GM21423 (cell line): ENCODE measurements around the gene CCDC102A.
"Not testable (repeated sequence)": the region's sequence is repeated elsewhere in the genome, so short reads cannot be mapped to it uniquely, and the experiment has no call there.

Experiments used
- ATAC-seq: cut with Tn5 transposase; IDR thresholded peaks from one replicate; pipeline ENCODE4 v1.9.1; 2021; ENCODE audit warnings: mild to moderate bottlenecking, moderate library complexity; ENCODE audit not compliant: unreplicated experiment

Gene CCDC102A

DNA sequence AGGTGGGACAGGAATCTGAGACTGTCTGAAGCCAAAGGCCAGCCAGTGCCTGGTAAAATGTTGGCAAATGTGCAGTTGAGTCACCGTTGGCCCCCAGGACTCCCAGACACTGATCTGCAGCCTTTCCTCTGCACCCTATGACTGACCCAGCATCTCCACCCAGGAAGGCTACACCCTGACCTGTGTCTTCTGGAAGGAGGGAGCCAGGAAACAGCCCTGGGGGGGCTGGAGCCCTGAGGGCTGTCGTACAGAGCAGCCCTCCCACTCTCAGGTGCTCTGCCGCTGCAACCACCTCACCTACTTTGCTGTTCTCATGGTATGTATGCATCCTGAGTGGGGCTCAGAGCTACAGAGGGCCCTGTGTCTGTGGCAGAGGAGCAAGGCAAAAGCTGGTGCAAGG is 30.1 kb upstream of the CCDC102A start:
- no peak for ATAC-seq

DNA sequence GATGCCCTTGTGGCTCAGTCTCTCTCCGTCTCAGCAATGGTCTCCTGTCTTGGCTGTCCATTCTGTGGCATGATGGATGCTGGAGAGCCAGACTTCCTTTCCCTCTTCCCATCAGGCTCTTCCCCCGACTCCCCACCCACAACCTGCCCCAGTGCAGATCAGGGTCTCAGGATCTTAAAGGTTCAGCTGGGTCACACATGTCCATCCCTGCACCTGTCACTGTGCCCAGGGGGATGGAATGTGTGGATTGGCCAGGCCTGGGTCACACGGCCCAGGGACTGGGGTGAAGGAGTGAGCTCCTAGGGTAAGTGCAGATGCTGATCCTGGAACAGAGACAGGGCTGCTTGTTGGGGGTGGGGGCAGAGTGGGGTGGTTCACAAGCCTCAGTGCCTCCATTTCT is 29.1 kb upstream of the CCDC102A start:
- no peak for ATAC-seq

DNA sequence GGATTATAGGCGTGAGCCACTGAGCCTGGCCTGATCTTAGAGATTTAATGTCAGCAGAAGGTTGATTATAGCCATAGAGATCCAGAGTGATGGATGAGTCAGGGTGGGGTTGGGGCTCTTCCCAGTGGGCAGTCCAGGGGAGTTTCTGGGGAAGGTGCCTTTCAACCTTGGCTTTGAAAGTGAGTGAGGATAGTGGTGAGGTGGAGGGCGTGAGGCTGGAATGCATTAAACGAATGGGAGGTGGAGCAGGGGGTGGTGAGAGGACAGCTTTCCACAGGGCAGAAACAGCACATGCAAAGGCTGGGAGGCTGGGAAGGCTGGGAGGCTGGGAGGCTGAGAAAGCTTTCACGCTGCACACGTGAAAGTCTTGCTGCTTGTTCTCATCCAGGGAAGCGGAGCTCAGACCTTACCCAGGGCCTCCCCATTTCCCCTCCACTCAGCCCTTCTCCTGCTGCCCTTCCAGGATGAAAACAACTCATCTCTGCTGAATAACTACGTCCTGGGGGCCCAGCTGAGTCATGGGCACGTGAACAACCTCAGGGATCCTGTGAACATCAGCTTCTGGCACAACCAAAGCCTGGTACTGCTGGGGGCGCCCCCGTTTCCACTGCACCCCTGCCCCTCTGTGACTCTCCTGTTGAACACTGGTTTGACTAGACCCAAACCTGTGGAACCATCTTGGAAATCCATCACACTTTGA is 28.4 kb upstream of the CCDC102A start:
- ATAC-seq, result no peak

DNA sequence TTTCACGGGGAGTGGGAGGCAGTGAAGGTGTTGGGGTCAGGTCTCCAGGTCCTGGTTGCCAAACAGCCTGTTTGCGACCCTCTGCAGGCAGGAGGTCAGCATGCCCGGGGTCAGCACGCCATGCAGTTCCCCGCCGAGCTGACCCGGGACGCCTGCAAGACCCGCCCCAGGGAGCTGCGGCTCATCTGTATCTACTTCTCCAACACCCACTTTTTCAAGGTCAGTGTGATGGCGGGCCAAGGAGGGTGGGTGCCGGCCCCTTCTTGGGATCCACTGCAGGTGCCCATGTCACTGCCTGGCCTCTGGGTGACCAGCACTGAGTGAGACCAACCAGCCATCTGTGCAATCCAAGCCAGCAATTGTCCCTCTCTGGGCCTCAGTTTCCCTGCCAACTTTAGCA is 27.4 kb upstream of the CCDC102A start:
- no peak for ATAC-seq

DNA sequence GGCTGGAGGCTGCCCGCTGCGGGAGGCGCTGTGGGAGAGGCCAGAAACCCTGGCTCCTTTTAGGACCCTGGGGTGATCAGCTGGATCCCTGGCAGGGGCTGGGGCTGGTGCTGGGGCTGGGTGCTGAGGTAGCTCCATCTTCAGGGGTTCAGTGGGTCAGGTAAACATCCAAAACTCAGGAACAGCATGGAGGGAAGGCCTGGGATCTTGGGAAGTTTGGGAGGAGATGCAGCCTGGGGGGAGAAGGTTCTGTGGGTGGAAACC is 27.0 kb upstream of the CCDC102A start:
- no peak for ATAC-seq

DNA sequence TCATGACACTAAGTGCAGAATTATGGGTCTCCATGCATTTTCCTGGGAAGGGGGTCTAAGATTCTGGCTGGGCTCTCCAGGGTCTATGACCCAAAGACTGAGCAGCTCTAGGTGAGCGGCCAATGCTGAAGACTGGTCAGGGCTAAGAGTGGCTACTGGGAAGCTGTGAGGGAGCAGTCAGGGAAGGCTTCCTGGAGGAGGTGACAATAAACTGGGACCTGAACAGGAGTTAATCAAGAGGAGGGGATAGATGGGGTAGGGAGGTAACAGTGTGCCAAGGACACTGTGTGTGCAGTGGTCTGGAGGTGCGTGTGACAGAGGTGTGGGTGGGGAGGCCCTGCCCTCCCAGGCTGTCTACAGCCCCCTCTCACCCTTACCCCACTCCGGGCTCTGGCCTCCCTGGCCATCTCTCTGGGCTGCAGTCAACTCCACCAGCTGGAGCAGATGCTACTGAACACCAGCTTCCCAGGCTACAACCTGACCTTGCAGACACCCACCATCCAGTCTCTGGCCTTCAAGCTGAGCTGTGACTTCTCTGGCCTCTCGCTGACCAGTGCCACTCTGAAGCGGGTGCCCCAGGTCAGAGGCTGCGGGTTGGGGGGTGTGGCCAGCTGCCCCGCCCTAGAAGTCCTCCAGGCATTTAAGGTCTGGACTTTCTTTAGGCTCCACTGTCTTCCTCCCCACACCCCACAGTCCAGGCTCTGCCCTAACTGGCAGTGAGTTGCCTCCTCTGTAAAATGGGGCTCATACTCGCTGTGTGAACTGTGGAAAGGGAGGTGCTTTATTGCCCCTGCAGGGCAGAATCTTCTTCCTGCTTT is 26.5 kb upstream of the CCDC102A start:
- no peak for ATAC-seq

DNA sequence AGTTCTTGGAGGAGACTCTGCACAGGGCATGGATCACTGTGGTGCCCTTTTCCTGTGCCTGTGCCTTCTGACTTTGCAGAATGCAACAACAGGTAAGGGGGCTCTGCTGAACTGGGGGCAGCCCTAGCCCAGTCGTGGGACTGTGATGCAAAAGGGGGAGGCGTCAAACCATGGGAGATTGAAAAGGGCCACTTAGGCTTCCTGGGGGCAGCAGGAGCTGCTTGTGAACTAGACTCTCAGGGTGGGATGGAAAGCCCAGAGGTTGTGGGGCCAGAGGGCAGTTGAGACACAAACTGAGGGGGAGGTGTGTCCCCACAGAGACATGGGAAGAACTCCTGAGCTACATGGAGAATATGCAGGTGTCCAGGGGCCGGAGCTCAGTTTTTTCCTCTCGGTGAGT is 25.7 kb upstream of the CCDC102A start:
- no peak for ATAC-seq

DNA sequence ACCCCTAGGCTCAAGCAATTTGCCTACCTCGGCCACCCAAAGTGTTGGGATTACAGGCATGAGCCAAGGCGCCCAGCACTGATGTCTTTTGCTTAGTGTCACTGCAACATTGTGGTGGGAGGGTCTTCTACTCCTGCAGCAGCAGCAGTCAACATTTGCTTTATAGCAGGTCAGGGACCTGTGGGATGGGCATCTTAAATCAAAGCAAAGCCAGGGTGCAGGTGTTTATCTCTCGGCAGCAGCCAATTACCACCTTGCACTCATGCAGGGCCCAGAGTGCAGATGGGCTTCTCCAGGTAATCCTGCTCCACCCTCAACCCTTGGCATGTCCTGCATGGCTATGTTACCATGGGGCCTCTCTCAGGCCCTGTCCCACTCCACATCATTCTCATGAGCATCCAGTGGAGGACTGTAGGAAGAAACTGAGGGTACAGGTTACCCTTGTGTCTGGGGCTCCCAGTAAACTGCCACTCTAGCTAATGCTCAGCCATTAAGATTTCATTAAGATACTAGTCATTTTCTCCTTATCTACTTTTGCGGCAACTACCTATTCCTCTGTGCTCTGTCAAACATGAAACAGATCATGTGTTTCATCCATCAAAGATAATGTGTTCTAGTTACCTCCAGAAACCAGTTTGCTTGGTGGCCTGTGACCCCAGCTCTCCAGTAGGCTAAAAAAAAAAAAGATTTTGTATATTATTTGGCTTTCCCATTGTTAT is 22.9 kb upstream of the CCDC102A start:
- no peak for ATAC-seq

DNA sequence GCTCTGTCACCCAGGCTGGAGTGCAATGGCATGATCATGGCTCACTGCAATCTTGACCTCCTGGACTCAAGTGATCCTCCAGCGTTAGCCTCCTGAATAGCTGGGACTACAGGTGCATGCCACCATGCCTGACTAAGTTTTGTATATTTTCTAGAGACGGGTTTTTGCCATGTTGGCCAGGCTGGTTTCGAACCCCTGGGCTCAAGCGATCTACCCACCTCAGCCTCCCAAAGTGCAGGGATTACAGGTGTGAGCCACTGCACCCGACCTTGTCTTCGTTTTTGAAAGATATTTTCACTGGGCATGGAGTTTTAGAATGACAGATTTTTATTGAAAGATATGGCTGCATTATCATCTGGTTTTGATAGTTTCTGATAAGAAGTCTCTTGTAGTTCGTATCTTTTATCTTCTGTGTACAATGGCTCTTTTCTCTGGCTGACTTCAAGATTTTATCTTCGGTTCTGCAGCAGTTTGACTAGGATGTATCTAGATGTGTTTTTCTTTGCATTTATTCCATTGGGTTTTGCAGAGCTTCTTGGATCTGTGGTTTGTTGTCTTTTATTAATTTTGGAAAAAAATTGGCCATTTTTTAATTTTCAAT is 20.7 kb upstream of the CCDC102A start:
- ATAC-seq, result no peak

DNA sequence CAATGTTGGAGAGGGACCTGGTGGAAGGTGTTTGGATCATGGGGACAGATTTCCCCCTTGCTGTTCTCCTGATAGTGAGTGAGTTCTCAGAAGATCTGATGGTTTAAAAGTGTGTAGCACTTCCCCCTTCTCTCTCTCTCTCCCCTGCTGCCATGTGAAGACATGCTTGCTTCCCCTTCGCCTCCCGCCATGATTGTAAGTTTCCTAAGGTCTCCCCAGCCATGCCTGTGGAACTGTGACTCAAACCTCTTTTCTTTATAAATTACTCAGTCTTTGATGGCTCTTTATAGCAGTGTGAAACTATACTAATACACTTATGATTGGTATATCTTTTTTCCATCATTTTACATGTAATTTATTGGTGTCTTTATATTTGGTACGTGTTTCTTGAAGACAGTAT is 19.5 kb upstream of the CCDC102A start:
- ATAC-seq, result no peak

DNA sequence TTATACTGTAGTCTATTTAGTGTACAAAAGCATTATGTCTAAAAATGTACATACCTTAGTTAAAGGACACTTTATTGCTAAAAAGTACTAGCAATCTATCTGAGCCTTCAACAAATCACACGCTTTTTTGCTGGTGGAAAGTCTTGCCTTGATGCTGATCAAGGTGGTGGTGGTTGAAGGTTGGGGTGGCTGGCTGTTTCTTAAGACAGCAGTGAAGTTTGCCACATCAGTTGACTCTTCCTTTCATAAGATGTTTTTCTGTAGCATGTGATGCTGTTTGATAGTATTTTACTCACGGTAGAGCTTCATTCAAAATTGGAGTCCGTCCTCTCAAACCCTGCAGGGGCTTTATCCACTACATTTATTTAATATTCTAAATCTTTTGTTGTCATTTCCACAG is 14.7 kb upstream of the CCDC102A start:
- ATAC-seq, result no peak

DNA sequence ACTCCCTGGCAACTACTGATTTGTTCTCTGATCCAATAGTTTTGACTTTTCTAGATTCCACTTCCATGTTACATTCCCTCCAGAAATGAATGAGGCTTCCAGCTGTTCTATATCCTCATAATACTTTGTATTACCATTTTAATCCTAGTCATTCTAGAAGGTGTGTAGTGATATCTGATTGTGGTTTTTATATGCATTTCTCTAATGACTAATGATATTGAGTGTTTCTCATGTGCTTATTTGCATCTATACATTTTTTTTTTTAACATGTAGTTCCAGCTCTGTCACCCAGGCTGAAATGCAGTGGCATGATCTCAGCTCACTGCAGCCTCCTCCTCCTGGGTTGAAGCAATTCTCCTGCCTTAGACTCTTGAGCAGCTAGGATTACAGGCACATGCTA is 13.4 kb upstream of the CCDC102A start:
- ATAC-seq, result no peak

DNA sequence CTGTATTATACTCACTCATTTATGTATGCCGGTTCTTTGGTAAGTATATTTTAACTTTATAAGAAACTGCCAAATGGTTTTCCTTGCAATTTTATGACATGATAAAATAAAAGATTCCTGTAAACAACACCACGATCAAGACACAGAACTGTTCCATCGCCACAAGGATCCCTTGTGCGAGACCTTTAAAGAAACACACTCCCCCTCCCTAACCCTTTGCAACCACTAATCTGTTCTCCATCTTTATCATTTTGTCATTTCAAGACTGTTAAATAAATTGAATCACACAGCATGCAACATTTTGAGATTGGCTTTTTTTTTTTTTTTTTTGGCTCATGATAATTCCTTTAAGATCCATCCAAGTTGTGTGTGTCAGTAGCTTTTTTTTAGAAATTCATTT is 12.0 kb upstream of the CCDC102A start:
- no peak for ATAC-seq

DNA sequence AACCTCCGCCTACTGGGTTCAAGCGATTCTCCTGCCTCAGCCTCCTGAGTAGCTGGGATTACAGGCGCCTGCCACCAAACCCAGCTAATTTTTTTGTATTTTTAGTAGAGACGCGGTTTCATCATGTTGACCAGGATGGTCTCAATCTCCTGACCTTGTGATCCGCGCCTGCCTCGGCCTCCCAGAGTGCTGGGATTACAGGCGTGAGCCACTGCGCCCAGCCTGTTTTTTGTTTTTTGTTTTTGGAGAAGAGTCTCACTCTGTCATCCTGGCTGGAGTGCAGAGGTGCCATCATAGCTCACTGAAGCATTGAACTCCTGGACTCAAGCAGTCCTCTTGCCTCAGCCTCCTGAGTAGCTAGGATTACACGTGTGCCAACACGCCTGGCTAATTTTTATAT is 11.2 kb upstream of the CCDC102A start:
- not testable (repeated sequence) for ATAC-seq

DNA sequence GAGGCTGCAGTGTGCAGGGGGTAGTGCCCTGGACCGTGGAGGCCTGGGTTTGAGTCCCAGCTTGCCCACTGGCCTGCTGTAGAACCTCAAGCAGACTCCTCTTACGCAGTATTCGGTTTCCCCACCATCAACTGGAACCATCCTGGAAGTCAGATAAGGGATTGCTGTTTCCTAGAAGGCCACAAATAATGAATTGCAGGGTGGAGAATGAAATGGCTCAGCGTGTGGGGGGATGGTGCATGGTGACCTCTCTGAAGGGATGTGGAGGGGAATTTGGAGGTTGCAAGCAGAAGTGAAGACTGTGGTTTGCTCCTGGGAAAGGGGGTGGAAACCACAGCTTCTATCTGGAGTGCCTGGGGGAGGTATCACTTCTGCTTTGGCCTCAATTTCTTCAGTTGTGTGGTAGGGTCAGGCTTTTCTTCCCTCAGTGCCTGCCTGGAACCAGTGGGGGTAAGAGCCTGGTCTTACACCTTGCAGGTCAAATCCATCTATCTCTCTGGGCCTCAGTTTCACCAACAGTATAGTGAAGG is 7.8 kb upstream of the CCDC102A start:
- ATAC-seq, result peak; percentile 73

DNA sequence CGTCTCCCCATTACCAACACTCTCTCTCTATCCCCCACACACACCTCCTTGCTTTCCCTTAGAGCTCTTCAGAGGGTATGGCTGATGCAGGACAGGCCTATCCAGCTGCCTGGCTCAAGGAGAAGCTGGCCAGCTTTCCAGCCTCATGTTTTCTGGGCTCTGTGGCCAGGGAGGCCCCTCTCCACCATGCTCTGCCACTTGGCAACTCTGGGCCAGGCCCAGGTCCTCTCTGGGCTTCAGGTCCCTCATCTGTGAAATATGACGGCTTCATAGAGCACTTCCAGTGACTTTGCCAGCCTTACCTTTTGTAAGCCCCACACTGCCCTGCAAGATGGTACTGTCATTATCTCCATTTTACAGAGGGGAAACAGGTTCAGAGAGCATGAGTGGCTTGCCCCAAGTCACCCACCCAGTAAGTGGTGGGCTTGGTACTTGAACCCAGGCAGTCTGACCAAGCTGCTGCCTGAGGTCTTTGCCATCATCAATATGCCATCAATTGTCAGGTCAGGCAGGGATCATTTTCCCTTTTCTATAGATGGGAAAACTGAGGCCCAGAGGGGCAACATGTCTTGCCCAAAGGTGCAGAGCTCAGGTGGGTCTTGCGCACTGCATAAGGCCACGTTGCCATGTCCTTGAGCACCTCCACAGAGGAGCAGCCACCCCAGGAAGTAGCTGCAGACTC is 5.5 kb upstream of the CCDC102A start:
- no peak for ATAC-seq

DNA sequence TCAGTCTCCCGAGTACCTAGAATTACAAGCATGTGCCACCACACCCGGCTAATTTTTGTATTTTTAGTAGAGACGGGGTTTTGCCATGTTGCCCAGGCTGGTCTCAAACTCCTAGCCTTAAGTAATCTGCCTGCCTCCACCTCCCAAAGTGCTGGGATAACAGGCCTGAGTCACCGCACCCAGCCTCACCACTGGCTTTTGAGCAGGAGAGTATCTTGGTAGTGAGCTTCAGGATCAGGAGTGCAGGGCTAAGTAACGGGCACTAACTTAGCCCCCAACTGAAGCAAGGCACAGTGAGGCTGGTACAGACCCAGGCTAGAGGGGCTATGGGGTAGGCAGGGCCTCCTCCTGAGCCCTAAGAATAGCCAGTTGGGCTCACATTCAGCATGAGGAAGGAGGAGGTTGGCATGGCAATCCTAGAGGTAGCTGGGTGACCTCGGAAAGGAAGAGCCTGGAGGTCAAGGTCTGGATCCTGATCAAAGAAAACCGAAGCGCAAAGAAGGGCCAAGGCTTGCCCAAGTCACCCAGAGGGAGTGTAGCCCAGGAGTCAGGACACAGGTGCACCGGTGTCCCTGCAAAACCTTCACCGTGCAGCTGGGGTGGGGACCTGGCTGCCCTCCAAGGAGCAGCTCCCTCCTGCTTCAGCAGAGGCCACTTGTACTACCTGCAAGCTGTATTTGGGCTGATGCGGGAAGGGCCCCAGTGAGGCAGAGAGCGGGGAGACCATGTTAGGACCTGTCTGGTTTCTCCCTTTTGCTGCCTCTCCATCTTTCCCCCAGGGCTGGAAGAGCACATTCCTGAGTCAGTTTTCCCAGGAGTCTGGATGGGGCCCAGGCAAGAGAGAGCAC is 4.8 kb upstream of the CCDC102A start:
- ATAC-seq, result no peak

DNA sequence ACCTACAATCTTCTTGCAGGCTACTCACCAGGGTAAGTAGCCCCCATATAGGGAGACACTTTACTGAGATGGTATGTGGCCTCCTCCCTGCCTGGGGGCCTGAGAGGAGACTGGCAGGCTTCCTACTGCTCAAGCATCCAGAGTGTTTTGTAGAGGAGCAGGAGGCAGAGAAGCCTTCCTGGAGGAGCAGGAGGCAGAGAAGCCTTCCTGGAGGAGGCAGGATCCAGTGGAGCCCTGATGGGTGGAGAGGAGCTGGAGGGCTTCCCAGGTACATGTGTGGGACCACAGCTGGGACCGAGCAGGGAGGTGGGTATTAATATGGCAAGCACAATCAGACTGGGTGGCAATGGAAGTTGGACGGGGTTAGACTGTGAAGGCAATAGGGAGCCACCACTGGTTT is 4.0 kb upstream of the CCDC102A start:
- ATAC-seq, result no peak

DNA sequence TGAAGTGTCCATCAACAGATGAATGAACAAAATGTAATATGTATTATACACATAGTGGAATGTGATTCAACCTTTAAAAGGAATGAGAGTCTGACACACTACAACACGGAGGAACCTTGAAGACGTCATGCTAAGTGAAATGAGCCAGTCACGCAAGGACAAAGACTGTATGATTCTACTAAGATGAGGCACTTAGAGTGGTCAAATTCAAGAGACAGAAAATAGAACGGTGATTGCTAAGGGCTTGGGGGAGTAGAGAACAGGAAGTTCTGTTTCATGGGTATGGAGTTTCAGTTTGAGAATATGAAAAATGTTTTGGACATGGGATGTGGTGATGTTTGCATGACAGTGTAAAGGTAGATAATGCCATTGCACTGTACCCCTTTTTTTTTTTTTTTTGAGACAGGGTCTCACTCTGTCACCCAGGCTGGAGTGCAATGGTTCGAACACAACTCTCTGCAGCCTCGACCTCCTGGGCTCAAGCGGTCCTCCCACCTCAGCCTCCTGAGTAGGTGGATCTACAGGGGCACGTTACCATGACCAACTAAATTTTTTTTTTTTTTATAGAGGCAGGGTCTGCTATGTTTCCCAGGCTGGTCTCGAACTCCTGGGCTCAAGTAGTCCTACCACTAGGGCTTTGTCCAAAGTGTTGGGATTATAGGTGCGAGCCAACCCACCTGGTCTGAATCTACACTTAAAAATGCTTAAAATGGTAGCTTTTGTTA is 2.9 kb upstream of the CCDC102A start:
- peak; percentile 43 for ATAC-seq
